Measurements from ENCODE around the gene NAV2.

NAV2 gene

GRCh38 chr11:19743622-19744021 lies 31.0 kb downstream of the NAV2 start:
- no peak overlapping the region for H3K27ac ChIP-seq (ENCODE audit: low read depth in 2 of 2, low read length in 2 of 2)
- H3K9ac ChIP-seq (ENCODE audit: low read depth in 1 of 2, low read length in 2 of 2), result no peak overlapping the region
- no peaks in the 10 kb centered on the region for H3K36me3 ChIP-seq (ENCODE audit: control insufficient read depth in 2 of 2, insufficient read depth in 2 of 2, low read length in 2 of 2)
- H3K4me1 ChIP-seq (ENCODE audit: control insufficient read depth in 2 of 2, insufficient read depth in 2 of 2, low read length in 2 of 2), result no peaks in the 10 kb centered on the region
- no peaks in the 10 kb centered on the region for H3K9me3 ChIP-seq (ENCODE audit: control insufficient read depth in 2 of 2, low read length in 2 of 2)
- no peaks in the 10 kb centered on the region for H3K27me3 ChIP-seq (ENCODE audit: control insufficient read depth in 2 of 2, insufficient read depth in 2 of 2, low read length in 2 of 2)
- no peak overlapping the region for H3K4me3 ChIP-seq (ENCODE audit: low read length in 2 of 2)

GRCh38 chr11:19744130-19744529 lies 31.5 kb downstream of the NAV2 start:
- H3K4me1 ChIP-seq (ENCODE audit: control insufficient read depth in 2 of 2, insufficient read depth in 2 of 2, low read length in 2 of 2), result no peaks in the 10 kb centered on the region
- H3K9me3 ChIP-seq (ENCODE audit: control insufficient read depth in 2 of 2, low read length in 2 of 2), result no peaks in the 10 kb centered on the region
- no peaks in the 10 kb centered on the region for H3K36me3 ChIP-seq (ENCODE audit: control insufficient read depth in 2 of 2, insufficient read depth in 2 of 2, low read length in 2 of 2)
- no peak overlapping the region for H3K4me3 ChIP-seq (ENCODE audit: low read length in 2 of 2)
- no peak overlapping the region for H3K27ac ChIP-seq (ENCODE audit: low read depth in 2 of 2, low read length in 2 of 2)
- no peak overlapping the region for H3K9ac ChIP-seq (ENCODE audit: low read depth in 1 of 2, low read length in 2 of 2)
- no peaks in the 10 kb centered on the region for H3K27me3 ChIP-seq (ENCODE audit: control insufficient read depth in 2 of 2, insufficient read depth in 2 of 2, low read length in 2 of 2)

GRCh38 chr11:19746086-19746485 lies 33.4 kb downstream of the NAV2 start:
- no peak overlapping the region for H3K4me3 ChIP-seq (ENCODE audit: low read length in 2 of 2)
- no peaks in the 10 kb centered on the region for H3K4me1 ChIP-seq (ENCODE audit: control insufficient read depth in 2 of 2, insufficient read depth in 2 of 2, low read length in 2 of 2)
- no peaks in the 10 kb centered on the region for H3K27me3 ChIP-seq (ENCODE audit: control insufficient read depth in 2 of 2, insufficient read depth in 2 of 2, low read length in 2 of 2)
- no peaks in the 10 kb centered on the region for H3K36me3 ChIP-seq (ENCODE audit: control insufficient read depth in 2 of 2, insufficient read depth in 2 of 2, low read length in 2 of 2)
- H3K9ac ChIP-seq (ENCODE audit: low read depth in 1 of 2, low read length in 2 of 2), result no peak overlapping the region
- H3K9me3 ChIP-seq (ENCODE audit: control insufficient read depth in 2 of 2, low read length in 2 of 2), result no peaks in the 10 kb centered on the region
- H3K27ac ChIP-seq (ENCODE audit: low read depth in 2 of 2, low read length in 2 of 2), result no peak overlapping the region

- Histone ChIP-seq H3K36me3 (ENCODE audit: control insufficient read depth in 2 of 2, insufficient read depth in 2 of 2, low read length in 2 of 2) (no peaks in the 10 kb centered on the region), H3K9me3 (ENCODE audit: control insufficient read depth in 2 of 2, low read length in 2 of 2) (no peaks in the 10 kb centered on the region), H3K4me3 (ENCODE audit: low read length in 2 of 2) (no peak overlapping the region), H3K9ac (ENCODE audit: low read depth in 1 of 2, low read length in 2 of 2) (no peak overlapping the region), H3K27me3 (ENCODE audit: control insufficient read depth in 2 of 2, insufficient read depth in 2 of 2, low read length in 2 of 2) (no peaks in the 10 kb centered on the region), H3K27ac (ENCODE audit: low read depth in 2 of 2, low read length in 2 of 2) (no peak overlapping the region), H3K4me1 (ENCODE audit: control insufficient read depth in 2 of 2, insufficient read depth in 2 of 2, low read length in 2 of 2) (no peaks in the 10 kb centered on the region)
Measured at GRCh38 chr11:19747634-19748033, 35.0 kb downstream of the NAV2 start.

GRCh38 chr11:19751055-19751454 lies 38.4 kb downstream of the NAV2 start:
- Histone ChIP-seq H3K27ac (ENCODE audit: low read depth in 2 of 2, low read length in 2 of 2) (no peak overlapping the region), H3K4me1 (ENCODE audit: control insufficient read depth in 2 of 2, insufficient read depth in 2 of 2, low read length in 2 of 2) (peaks cover 2% of the 10 kb centered on the region in 2 donors), H3K27me3 (ENCODE audit: control insufficient read depth in 2 of 2, insufficient read depth in 2 of 2, low read length in 2 of 2) (no peaks in the 10 kb centered on the region), H3K4me3 (ENCODE audit: low read length in 2 of 2) (no peak overlapping the region), H3K9me3 (ENCODE audit: control insufficient read depth in 2 of 2, low read length in 2 of 2) (no peaks in the 10 kb centered on the region), H3K36me3 (ENCODE audit: control insufficient read depth in 2 of 2, insufficient read depth in 2 of 2, low read length in 2 of 2) (no peaks in the 10 kb centered on the region), H3K9ac (ENCODE audit: low read depth in 1 of 2, low read length in 2 of 2) (no peak overlapping the region)

GRCh38 chr11:19753451-19754106 lies 40.9 kb downstream of the NAV2 start:
- Histone ChIP-seq H3K9me3 (ENCODE audit: control insufficient read depth in 2 of 2, low read length in 2 of 2) (no peaks in the 10 kb centered on the region), H3K4me1 (ENCODE audit: control insufficient read depth in 2 of 2, insufficient read depth in 2 of 2, low read length in 2 of 2) (peaks cover 2% of the 10 kb centered on the region in 2 donors), H3K27ac (ENCODE audit: low read depth in 2 of 2, low read length in 2 of 2) (no peak overlapping the region), H3K36me3 (ENCODE audit: control insufficient read depth in 2 of 2, insufficient read depth in 2 of 2, low read length in 2 of 2) (no peaks in the 10 kb centered on the region), H3K9ac (ENCODE audit: low read depth in 1 of 2, low read length in 2 of 2) (no peak overlapping the region), H3K4me3 (ENCODE audit: low read length in 2 of 2) (no peak overlapping the region), H3K27me3 (ENCODE audit: control insufficient read depth in 2 of 2, insufficient read depth in 2 of 2, low read length in 2 of 2) (no peaks in the 10 kb centered on the region)

GRCh38 chr11:19756675-19757475 lies 44.2 kb downstream of the NAV2 start:
- no peaks in the 10 kb centered on the region for H3K9me3 ChIP-seq (ENCODE audit: control insufficient read depth in 2 of 2, low read length in 2 of 2)
- no peak overlapping the region for H3K27ac ChIP-seq (ENCODE audit: low read depth in 2 of 2, low read length in 2 of 2)
- no peaks in the 10 kb centered on the region for H3K27me3 ChIP-seq (ENCODE audit: control insufficient read depth in 2 of 2, insufficient read depth in 2 of 2, low read length in 2 of 2)
- no peaks in the 10 kb centered on the region for H3K36me3 ChIP-seq (ENCODE audit: control insufficient read depth in 2 of 2, insufficient read depth in 2 of 2, low read length in 2 of 2)
- H3K4me3 ChIP-seq (ENCODE audit: low read length in 2 of 2), result no peak overlapping the region
- H3K4me1 ChIP-seq (ENCODE audit: control insufficient read depth in 2 of 2, insufficient read depth in 2 of 2, low read length in 2 of 2), result peaks cover 2% of the 10 kb centered on the region in 2 donors
- H3K9ac ChIP-seq (ENCODE audit: low read depth in 1 of 2, low read length in 2 of 2), result no peak overlapping the region

- Histone ChIP-seq H3K27me3 (ENCODE audit: control insufficient read depth in 2 of 2, insufficient read depth in 2 of 2, low read length in 2 of 2) (no peaks in the 10 kb centered on the region), H3K36me3 (ENCODE audit: control insufficient read depth in 2 of 2, insufficient read depth in 2 of 2, low read length in 2 of 2) (no peaks in the 10 kb centered on the region), H3K27ac (ENCODE audit: low read depth in 2 of 2, low read length in 2 of 2) (no peak overlapping the region), H3K4me3 (ENCODE audit: low read length in 2 of 2) (no peak overlapping the region), H3K9me3 (ENCODE audit: control insufficient read depth in 2 of 2, low read length in 2 of 2) (no peaks in the 10 kb centered on the region), H3K9ac (ENCODE audit: low read depth in 1 of 2, low read length in 2 of 2) (no peak overlapping the region), H3K4me1 (ENCODE audit: control insufficient read depth in 2 of 2, insufficient read depth in 2 of 2, low read length in 2 of 2) (no peaks in the 10 kb centered on the region)
Measured at GRCh38 chr11:19759389-19759788, 46.8 kb downstream of the NAV2 start.

GRCh38 chr11:19762266-19762665 lies 49.6 kb downstream of the NAV2 start:
- Histone ChIP-seq H3K9ac (ENCODE audit: low read depth in 1 of 2, low read length in 2 of 2) (no peak overlapping the region), H3K27ac (ENCODE audit: low read depth in 2 of 2, low read length in 2 of 2) (no peak overlapping the region), H3K27me3 (ENCODE audit: control insufficient read depth in 2 of 2, insufficient read depth in 2 of 2, low read length in 2 of 2) (no peaks in the 10 kb centered on the region), H3K4me3 (ENCODE audit: low read length in 2 of 2) (no peak overlapping the region), H3K9me3 (ENCODE audit: control insufficient read depth in 2 of 2, low read length in 2 of 2) (no peaks in the 10 kb centered on the region), H3K4me1 (ENCODE audit: control insufficient read depth in 2 of 2, insufficient read depth in 2 of 2, low read length in 2 of 2) (no peaks in the 10 kb centered on the region), H3K36me3 (ENCODE audit: control insufficient read depth in 2 of 2, insufficient read depth in 2 of 2, low read length in 2 of 2) (no peaks in the 10 kb centered on the region)

GRCh38 chr11:19763330-19763729 lies 50.7 kb downstream of the NAV2 start:
- Histone ChIP-seq H3K36me3 (ENCODE audit: control insufficient read depth in 2 of 2, insufficient read depth in 2 of 2, low read length in 2 of 2) (no peaks in the 10 kb centered on the region), H3K4me3 (ENCODE audit: low read length in 2 of 2) (no peak overlapping the region), H3K27me3 (ENCODE audit: control insufficient read depth in 2 of 2, insufficient read depth in 2 of 2, low read length in 2 of 2) (no peaks in the 10 kb centered on the region), H3K27ac (ENCODE audit: low read depth in 2 of 2, low read length in 2 of 2) (no peak overlapping the region), H3K9me3 (ENCODE audit: control insufficient read depth in 2 of 2, low read length in 2 of 2) (no peaks in the 10 kb centered on the region), H3K4me1 (ENCODE audit: control insufficient read depth in 2 of 2, insufficient read depth in 2 of 2, low read length in 2 of 2) (no peaks in the 10 kb centered on the region), H3K9ac (ENCODE audit: low read depth in 1 of 2, low read length in 2 of 2) (no peak overlapping the region)

All from mucosa of rectum (tissue), 2 donors.